ENCODE results near the gene EXOC6.

The EXOC6 gene

DNA sequence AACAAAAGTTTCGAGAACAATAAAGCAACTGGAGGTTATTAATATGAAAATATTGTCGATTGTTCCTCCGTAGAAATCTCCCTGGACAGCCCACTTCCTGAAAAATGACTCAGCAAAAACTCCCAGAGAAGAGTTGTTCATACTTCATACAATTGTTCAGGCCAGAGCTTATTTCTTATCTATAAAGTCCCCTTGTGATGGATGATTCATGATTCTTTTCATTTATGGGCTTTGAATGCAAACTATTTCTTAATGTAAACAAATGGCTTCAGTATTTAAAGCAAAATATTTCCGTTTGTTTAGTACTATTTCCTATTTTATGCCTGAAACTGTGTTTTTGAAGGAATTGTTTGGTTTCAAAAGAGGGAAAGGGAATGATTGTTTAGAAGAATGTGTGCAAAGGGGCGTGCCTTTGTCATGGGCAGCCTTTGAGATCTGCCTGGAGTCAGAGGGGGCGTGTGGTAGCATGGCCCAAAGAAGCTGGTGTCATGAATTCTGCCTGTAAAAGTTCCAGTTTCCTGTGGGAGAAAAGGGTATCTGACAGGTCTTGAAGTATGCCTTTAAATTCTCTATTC lies 26.2 kb upstream of the EXOC6 start:
- H3K9ac ChIP-seq (ENCODE audit: low read depth, low read length): peak overlapping the region; percentile 36
- no peak overlapping the region for H3K4me3 ChIP-seq (ENCODE audit: low read length)
- no peaks in the 10 kb centered on the region for H3K9me3 ChIP-seq (replicated peaks; ENCODE audit: low read length)
- no peaks in the 10 kb centered on the region for H3K36me3 ChIP-seq (ENCODE audit: insufficient read depth, low read length)
- H3K4me2 ChIP-seq (ENCODE audit: low read length): peak overlapping the region; percentile 41
- peaks cover 13% of the 10 kb centered on the region for H3K4me1 ChIP-seq (ENCODE audit: control insufficient read depth, insufficient read depth, low read length)
- no peaks in the 10 kb centered on the region for H3K27me3 ChIP-seq (ENCODE audit: control insufficient read depth, insufficient read depth, low read length)

DNA sequence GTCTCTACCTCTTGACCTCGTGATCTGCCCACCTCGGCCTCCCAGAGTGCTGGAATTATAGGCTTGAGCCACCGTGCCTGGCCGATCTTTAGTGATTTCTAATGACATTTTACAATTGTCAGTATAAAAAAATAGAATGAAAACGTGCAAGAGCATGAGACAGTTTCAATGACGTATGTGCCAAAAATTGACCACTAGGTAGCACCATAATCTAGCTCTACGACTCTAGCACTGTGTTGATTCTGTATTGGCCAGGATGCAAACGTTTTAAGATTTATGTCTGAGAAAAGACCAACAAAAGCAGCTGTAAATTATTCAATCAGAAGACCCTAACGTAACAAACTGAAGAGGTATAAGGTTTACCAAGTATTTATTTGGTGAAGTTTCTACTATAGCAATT lies 25.4 kb upstream of the EXOC6 start:
- no peaks in the 10 kb centered on the region for H3K9me3 ChIP-seq (replicated peaks; ENCODE audit: low read length)
- no peak overlapping the region for H3K4me2 ChIP-seq (ENCODE audit: low read length)
- no peaks in the 10 kb centered on the region for H3K27me3 ChIP-seq (ENCODE audit: control insufficient read depth, insufficient read depth, low read length)
- H3K36me3 ChIP-seq (ENCODE audit: insufficient read depth, low read length): no peaks in the 10 kb centered on the region
- peaks cover 13% of the 10 kb centered on the region for H3K4me1 ChIP-seq (ENCODE audit: control insufficient read depth, insufficient read depth, low read length)
- no peak overlapping the region for H3K9ac ChIP-seq (ENCODE audit: low read depth, low read length)
- H3K4me3 ChIP-seq (ENCODE audit: low read length): no peak overlapping the region

- H3K9ac ChIP-seq (ENCODE audit: low read depth, low read length): no peak overlapping the region
- H3K4me2 ChIP-seq (ENCODE audit: low read length): no peak overlapping the region
- H3K4me1 ChIP-seq (ENCODE audit: control insufficient read depth, insufficient read depth, low read length): peaks cover 13% of the 10 kb centered on the region
- no peak overlapping the region for H3K4me3 ChIP-seq (ENCODE audit: low read length)
- no peaks in the 10 kb centered on the region for H3K9me3 ChIP-seq (replicated peaks; ENCODE audit: low read length)
- H3K27me3 ChIP-seq (ENCODE audit: control insufficient read depth, insufficient read depth, low read length): no peaks in the 10 kb centered on the region
- H3K36me3 ChIP-seq (ENCODE audit: insufficient read depth, low read length): no peaks in the 10 kb centered on the region
Observed at GRCh38 chr10:92826061-92826460, 22.3 kb upstream of the EXOC6 start.

DNA sequence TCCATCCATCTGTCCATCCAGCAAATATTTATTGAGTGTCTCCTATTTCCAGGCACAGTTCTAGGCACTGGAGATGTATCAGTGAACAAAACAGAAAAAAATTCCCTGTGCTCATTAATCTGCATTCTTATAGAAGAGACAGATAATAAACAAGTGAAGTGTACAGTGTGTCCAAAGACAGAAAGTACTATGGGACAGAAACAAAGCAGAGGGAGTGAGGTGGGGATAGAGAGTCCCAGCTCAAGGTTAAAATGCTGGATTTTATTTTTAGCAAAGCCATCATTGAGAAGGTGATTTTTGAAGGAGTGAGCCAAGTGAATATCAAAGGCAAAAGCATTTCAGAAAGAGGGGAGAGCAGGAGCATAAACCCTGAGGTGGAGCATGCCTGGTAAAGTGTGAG lies 21.8 kb upstream of the EXOC6 start:
- peaks cover 13% of the 10 kb centered on the region for H3K4me1 ChIP-seq (ENCODE audit: control insufficient read depth, insufficient read depth, low read length)
- no peak overlapping the region for H3K9ac ChIP-seq (ENCODE audit: low read depth, low read length)
- no peaks in the 10 kb centered on the region for H3K27me3 ChIP-seq (ENCODE audit: control insufficient read depth, insufficient read depth, low read length)
- no peaks in the 10 kb centered on the region for H3K36me3 ChIP-seq (ENCODE audit: insufficient read depth, low read length)
- H3K4me3 ChIP-seq (ENCODE audit: low read length): no peak overlapping the region
- H3K9me3 ChIP-seq (replicated peaks; ENCODE audit: low read length): no peaks in the 10 kb centered on the region
- no peak overlapping the region for H3K4me2 ChIP-seq (ENCODE audit: low read length)

DNA sequence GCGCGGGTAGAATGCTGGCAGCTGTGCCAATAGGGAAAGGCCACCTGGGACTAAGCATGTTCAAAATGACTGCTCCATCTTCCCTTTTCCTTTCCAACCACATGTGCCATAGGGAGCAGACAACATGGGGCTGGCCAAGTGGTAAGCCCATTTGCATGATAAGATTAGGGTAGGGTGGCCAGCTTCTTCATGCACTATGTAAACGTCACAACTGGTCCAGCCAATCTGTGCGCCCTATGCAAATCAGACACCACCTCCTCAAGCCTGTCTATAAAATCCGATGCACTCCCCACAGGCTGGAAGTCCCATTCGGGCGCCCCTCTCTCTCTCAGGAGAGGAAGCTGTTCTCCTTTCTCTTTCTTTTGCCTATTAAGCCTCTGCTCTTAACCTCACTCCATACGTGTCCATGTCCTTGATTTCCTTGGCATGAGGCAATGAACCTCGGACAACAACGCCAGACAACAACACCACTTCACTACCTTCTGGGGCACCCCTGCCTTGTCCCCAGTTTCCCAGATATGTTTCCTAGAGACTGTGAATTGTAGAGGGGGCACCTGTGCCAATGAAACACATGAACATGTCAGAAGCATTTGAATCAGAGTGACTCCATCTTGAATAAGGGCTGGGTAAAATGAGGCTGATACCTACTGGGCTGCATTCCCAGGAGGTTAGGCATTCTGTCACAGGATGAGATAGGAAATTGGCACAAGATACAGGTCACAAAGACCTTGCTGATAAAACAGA lies 19.1 kb upstream of the EXOC6 start:
- peaks cover 7% of the 10 kb centered on the region for H3K4me1 ChIP-seq (ENCODE audit: control insufficient read depth, insufficient read depth, low read length)
- no peaks in the 10 kb centered on the region for H3K9me3 ChIP-seq (replicated peaks; ENCODE audit: low read length)
- no peaks in the 10 kb centered on the region for H3K36me3 ChIP-seq (ENCODE audit: insufficient read depth, low read length)
- no peak overlapping the region for H3K4me3 ChIP-seq (ENCODE audit: low read length)
- no peak overlapping the region for H3K4me2 ChIP-seq (ENCODE audit: low read length)
- H3K27me3 ChIP-seq (ENCODE audit: control insufficient read depth, insufficient read depth, low read length): no peaks in the 10 kb centered on the region
- H3K9ac ChIP-seq (ENCODE audit: low read depth, low read length): no peak overlapping the region

DNA sequence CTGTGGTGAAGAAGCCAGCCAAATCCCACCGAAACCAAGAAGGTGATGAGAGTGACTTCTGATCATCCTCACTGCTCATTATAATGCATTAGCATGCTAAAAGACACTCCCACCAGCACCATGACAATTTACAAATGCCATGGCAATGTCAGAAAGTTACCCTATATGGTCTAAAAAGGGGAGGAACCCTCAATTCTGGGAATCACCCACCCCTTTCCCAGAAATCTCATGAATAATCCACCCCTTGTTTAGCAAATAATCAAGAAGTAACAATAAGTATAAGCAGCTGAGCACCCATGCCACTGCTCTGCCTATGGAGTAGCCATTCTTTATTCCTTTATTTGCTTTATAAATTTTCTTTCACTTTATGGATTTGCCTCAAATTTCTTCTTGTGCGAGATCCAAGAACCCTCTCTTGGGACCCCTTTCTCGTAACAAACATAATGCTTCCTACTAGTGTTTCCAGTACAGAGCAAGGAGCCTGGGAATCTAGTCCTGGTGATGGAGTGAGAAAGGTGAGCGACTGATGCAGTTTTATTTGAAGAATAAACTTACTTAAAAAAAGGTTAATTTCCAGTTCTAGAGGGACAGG lies 18.4 kb upstream of the EXOC6 start:
- peaks cover 13% of the 10 kb centered on the region for H3K4me1 ChIP-seq (ENCODE audit: control insufficient read depth, insufficient read depth, low read length)

GRCh38 chr10:92830478-92831389 lies 17.6 kb upstream of the EXOC6 start:
- H3K4me1 ChIP-seq (ENCODE audit: control insufficient read depth, insufficient read depth, low read length): peaks cover 22% of the 10 kb centered on the region
- no peak overlapping the region for H3K4me2 ChIP-seq (ENCODE audit: low read length)
- no peak overlapping the region for H3K9ac ChIP-seq (ENCODE audit: low read depth, low read length)
- no peaks in the 10 kb centered on the region for H3K27me3 ChIP-seq (ENCODE audit: control insufficient read depth, insufficient read depth, low read length)
- no peaks in the 10 kb centered on the region for H3K9me3 ChIP-seq (replicated peaks; ENCODE audit: low read length)
- no peaks in the 10 kb centered on the region for H3K36me3 ChIP-seq (ENCODE audit: insufficient read depth, low read length)
- no peak overlapping the region for H3K4me3 ChIP-seq (ENCODE audit: low read length)

More for the DNA sequence above, 18.4 kb upstream of the EXOC6 start:
- H3K9me3 ChIP-seq (replicated peaks; ENCODE audit: low read length): no peaks in the 10 kb centered on the region
- H3K27me3 ChIP-seq (ENCODE audit: control insufficient read depth, insufficient read depth, low read length): no peaks in the 10 kb centered on the region
- H3K4me2 ChIP-seq (ENCODE audit: low read length): no peak overlapping the region
- no peaks in the 10 kb centered on the region for H3K36me3 ChIP-seq (ENCODE audit: insufficient read depth, low read length)
- no peak overlapping the region for H3K4me3 ChIP-seq (ENCODE audit: low read length)
- no peak overlapping the region for H3K9ac ChIP-seq (ENCODE audit: low read depth, low read length)

- H3K9me3 ChIP-seq (replicated peaks; ENCODE audit: low read length): no peaks in the 10 kb centered on the region
- H3K9ac ChIP-seq (ENCODE audit: low read depth, low read length): no peak overlapping the region
- H3K27me3 ChIP-seq (ENCODE audit: control insufficient read depth, insufficient read depth, low read length): no peaks in the 10 kb centered on the region
- H3K4me2 ChIP-seq (ENCODE audit: low read length): no peak overlapping the region
- H3K36me3 ChIP-seq (ENCODE audit: insufficient read depth, low read length): no peaks in the 10 kb centered on the region
- peaks cover 23% of the 10 kb centered on the region for H3K4me1 ChIP-seq (ENCODE audit: control insufficient read depth, insufficient read depth, low read length)
- H3K4me3 ChIP-seq (ENCODE audit: low read length): no peak overlapping the region
Observed at GRCh38 chr10:92832121-92832520, 16.2 kb upstream of the EXOC6 start.

- Histone ChIP-seq H3K4me3 (ENCODE audit: low read length) (no peak overlapping the region), H3K27me3 (ENCODE audit: control insufficient read depth, insufficient read depth, low read length) (no peaks in the 10 kb centered on the region), H3K36me3 (ENCODE audit: insufficient read depth, low read length) (no peaks in the 10 kb centered on the region), H3K4me1 (ENCODE audit: control insufficient read depth, insufficient read depth, low read length) (peaks cover 23% of the 10 kb centered on the region), H3K9ac (ENCODE audit: low read depth, low read length) (no peak overlapping the region), H3K4me2 (ENCODE audit: low read length) (no peak overlapping the region), H3K9me3 (replicated peaks; ENCODE audit: low read length) (no peaks in the 10 kb centered on the region)
Observed at GRCh38 chr10:92832998-92833650, 15.2 kb upstream of the EXOC6 start.

DNA sequence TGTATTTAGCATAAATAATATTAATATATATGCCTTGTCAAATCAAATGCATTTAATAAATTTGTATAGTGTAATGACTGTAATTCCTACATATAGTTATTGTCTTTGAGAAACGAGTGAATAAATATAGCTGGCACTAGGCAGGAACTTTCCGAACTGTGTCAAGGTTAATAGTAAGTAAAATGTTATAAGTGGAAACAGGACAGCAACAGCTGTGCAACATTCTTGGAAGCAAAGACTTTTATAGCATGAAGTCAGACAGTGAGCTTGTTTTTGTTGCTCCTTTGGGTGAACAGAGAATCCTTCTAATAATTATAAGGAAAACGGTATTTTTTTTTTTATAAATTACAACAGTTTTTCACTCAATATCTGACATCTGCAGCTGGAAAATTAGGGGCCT lies 14.0 kb upstream of the EXOC6 start:
- H3K4me3 ChIP-seq (ENCODE audit: low read length): peak overlapping the region; percentile 7
- no peaks in the 10 kb centered on the region for H3K36me3 ChIP-seq (ENCODE audit: insufficient read depth, low read length)
- peak overlapping the region; percentile 64 for H3K4me2 ChIP-seq (ENCODE audit: low read length)
- H3K27me3 ChIP-seq (ENCODE audit: control insufficient read depth, insufficient read depth, low read length): no peaks in the 10 kb centered on the region
- no peaks in the 10 kb centered on the region for H3K9me3 ChIP-seq (replicated peaks; ENCODE audit: low read length)
- H3K9ac ChIP-seq (ENCODE audit: low read depth, low read length): peak overlapping the region; percentile 55
- H3K4me1 ChIP-seq (ENCODE audit: control insufficient read depth, insufficient read depth, low read length): peaks cover 23% of the 10 kb centered on the region

DNA sequence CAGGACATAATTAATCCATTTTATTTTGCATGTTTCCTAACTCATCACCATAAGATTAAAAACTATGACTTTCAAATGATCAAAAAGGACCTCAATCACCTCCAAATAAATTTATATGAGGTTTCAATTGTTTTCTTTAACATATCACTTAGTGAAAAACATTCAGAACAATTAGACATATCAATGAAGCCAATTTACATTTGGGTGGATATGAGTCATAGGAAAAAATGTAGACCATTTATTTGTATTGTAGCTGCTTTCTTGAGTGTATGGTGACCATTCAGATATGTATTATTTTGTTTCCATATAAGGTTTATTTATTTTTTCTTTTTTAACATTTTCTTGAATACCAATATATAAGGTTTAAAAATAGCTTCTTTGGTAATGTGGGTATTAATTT lies 13.3 kb upstream of the EXOC6 start:
- Histone ChIP-seq H3K4me2 (ENCODE audit: low read length) (peak overlapping the region; percentile 64), H3K27me3 (ENCODE audit: control insufficient read depth, insufficient read depth, low read length) (no peaks in the 10 kb centered on the region), H3K4me3 (ENCODE audit: low read length) (peak overlapping the region; percentile 28), H3K36me3 (ENCODE audit: insufficient read depth, low read length) (no peaks in the 10 kb centered on the region), H3K4me1 (ENCODE audit: control insufficient read depth, insufficient read depth, low read length) (peaks cover 23% of the 10 kb centered on the region), H3K9ac (ENCODE audit: low read depth, low read length) (peak overlapping the region; percentile 55), H3K9me3 (replicated peaks; ENCODE audit: low read length) (no peaks in the 10 kb centered on the region)
